Stimulated activated CD8-positive, alpha-beta memory T cell treated with anti-CD3 and anti-CD28 coated beads, Interleukin-7, amount 100 ng/mL, for 1 hour (primary cell): Measurements from ENCODE around the gene SCYL2.
"Not testable (repeated sequence)": the region's sequence is repeated elsewhere in the genome, so short reads cannot be mapped to it uniquely, and the experiment has no call there.

Source experiments
- DNase-seq, 2 donors: peaks; one replicate each; pipeline ENCODE4 v3.0.0-alpha.2; 2020; ENCODE audit warnings: low read depth in 2 of 2

The SCYL2 gene

GRCh38 chr12:100266835-100267602 lies at the start of gene SCYL2, which contains the start of gene DEPDC4:
SCYL2 (plus strand) TSS chr12:100267177; CDS start chr12:100282971, 15,794 bp downstream.
DEPDC4 (minus strand) TSS chr12:100267079; CDS start chr12:100267076, 3 bp downstream.
- peak; percentile 82 to 85 for DNase-seq

- DNase-seq, result no peak
Observed at GRCh38 chr12:100219328-100220109, 47.5 kb upstream of the SCYL2 start.

GRCh38 chr12:100221523-100221922 lies 45.5 kb upstream of the SCYL2 start:
- no peak for DNase-seq

- not testable (repeated sequence) for DNase-seq
Observed at GRCh38 chr12:100222173-100222572, 44.8 kb upstream of the SCYL2 start.

- no peak for DNase-seq
Observed at GRCh38 chr12:100225491-100225890, 41.5 kb upstream of the SCYL2 start.

- no peak for DNase-seq
Observed at GRCh38 chr12:100229036-100229635, 37.8 kb upstream of the SCYL2 start.

- no peak for DNase-seq
Observed at GRCh38 chr12:100229876-100230275, 37.1 kb upstream of the SCYL2 start.

GRCh38 chr12:100231873-100232272 lies 35.1 kb upstream of the SCYL2 start:
- DNase-seq, result not testable (repeated sequence)

GRCh38 chr12:100234166-100234565 lies 32.8 kb upstream of the SCYL2 start:
- no peak for DNase-seq

- DNase-seq, result no peak
Observed at GRCh38 chr12:100234591-100235304, 32.2 kb upstream of the SCYL2 start.

- no peak for DNase-seq
Observed at GRCh38 chr12:100238801-100239200, 28.2 kb upstream of the SCYL2 start.

GRCh38 chr12:100239589-100239988 lies 27.4 kb upstream of the SCYL2 start:
- no peak for DNase-seq

GRCh38 chr12:100243137-100243536 lies 23.8 kb upstream of the SCYL2 start:
- no peak for DNase-seq

- no peak for DNase-seq
Observed at GRCh38 chr12:100247765-100248164, 19.2 kb upstream of the SCYL2 start.

- DNase-seq, result no peak
Observed at GRCh38 chr12:100248886-100249285, 18.1 kb upstream of the SCYL2 start.

- DNase-seq, result no peak
Observed at GRCh38 chr12:100249941-100250340, 17.0 kb upstream of the SCYL2 start.

GRCh38 chr12:100251917-100252316 lies 15.1 kb upstream of the SCYL2 start:
- no peak for DNase-seq

- DNase-seq, result no peak
Observed at GRCh38 chr12:100253437-100253836, 13.5 kb upstream of the SCYL2 start.

GRCh38 chr12:100254876-100255275 lies 12.1 kb upstream of the SCYL2 start:
- no peak for DNase-seq

- no peak for DNase-seq
Observed at GRCh38 chr12:100258127-100258526, 8.8 kb upstream of the SCYL2 start.

- no peak for DNase-seq
Observed at GRCh38 chr12:100263131-100263530, 3.8 kb upstream of the SCYL2 start.

GRCh38 chr12:100265107-100265506 lies 1.9 kb upstream of the SCYL2 start:
- not testable (repeated sequence) for DNase-seq
